ENCODE results near the gene EPRS1.

- TF ChIP-seq POLR2A (IDR thresholded peaks at IDR 0.05; ENCODE audit: low read depth, low read length) (no peak), TAF1 (IDR thresholded peaks at IDR 0.05; ENCODE audit: borderline replicate concordance, low read depth, low read length) (no peak), POLR2AphosphoS5 (IDR thresholded peaks at IDR 0.05; ENCODE audit: low read depth, low read length) (no peak)
These were observed 17.9 kb downstream of the EPRS1 start for GRCh38 chr1:220028346-220028895.
